Endothelial cell of umbilical vein (primary cell): Measurements from ENCODE around the gene NIT2.

Experiments used
- POLR2A ChIP-seq: IDR thresholded peaks from 2 replicates; pipeline ENCODE4 v1.6.1; 2012; ENCODE audit warnings: low read depth, mild to moderate bottlenecking, control low read depth, low read length
- TF ChIP-seq, protein P1 (sequence below), 2 donors: IDR thresholded peaks; 1 replicate in 1 of 2; 2 replicates in 1 of 2; pipeline ENCODE4 v1.5.1; 2011; ENCODE audit warnings: low read length in 2 of 2, mild to moderate bottlenecking in 2 of 2, moderate library complexity in 2 of 2, control low read depth in 1 of 2, inconsistent platforms in 1 of 2, low read depth in 1 of 2; ENCODE audit not compliant: insufficient read depth in 1 of 2; ENCODE audit errors: extremely low read depth in 1 of 2

DNA sequence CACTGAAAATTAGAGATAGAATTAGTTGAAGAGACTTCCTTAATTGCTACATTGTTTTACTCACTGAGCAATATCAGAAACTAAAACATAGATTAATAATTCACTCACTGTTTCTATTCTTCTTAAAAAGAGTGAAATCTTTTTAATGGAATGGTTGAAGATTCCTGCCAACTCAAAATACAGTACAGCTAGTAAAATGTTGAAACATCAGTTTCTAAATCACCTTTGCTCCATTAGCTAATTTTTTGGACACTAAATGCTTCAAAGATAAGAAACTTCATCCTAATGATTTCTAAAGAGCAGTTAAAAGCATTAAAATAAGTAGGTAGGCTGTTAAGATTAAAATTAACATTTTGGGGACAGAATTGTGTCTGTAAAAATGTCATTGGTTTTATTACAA is 10.5 kb upstream of the NIT2 start:
- TF ChIP-seq, protein P1, sequence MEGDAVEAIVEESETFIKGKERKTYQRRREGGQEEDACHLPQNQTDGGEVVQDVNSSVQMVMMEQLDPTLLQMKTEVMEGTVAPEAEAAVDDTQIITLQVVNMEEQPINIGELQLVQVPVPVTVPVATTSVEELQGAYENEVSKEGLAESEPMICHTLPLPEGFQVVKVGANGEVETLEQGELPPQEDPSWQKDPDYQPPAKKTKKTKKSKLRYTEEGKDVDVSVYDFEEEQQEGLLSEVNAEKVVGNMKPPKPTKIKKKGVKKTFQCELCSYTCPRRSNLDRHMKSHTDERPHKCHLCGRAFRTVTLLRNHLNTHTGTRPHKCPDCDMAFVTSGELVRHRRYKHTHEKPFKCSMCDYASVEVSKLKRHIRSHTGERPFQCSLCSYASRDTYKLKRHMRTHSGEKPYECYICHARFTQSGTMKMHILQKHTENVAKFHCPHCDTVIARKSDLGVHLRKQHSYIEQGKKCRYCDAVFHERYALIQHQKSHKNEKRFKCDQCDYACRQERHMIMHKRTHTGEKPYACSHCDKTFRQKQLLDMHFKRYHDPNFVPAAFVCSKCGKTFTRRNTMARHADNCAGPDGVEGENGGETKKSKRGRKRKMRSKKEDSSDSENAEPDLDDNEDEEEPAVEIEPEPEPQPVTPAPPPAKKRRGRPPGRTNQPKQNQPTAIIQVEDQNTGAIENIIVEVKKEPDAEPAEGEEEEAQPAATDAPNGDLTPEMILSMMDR (IDR thresholded peaks at IDR 0.05; ENCODE audit: extremely low read depth in 1 of 2, insufficient read depth in 1 of 2, low read depth in 1 of 2, low read length in 2 of 2) = no peak
- TF ChIP-seq POLR2A = no peak
